ENCODE measurements around the gene LHFPL5. TPM values are rescaled to one million over a fixed set of nuclear protein-coding genes. Genes with fewer than 3 reads are reported as not detected.

The LHFPL5 gene
- total and polyA plus RNA-seq, 2 of the 8 experiments (the other 6 are each of a cell fraction or from before 2014, with no cell fraction given) = 0.03 TPM; not detected in 1

GRCh38 chr6:35795453-35796071, 9.6 kb upstream of the LHFPL5 start (continued):
- no peak for TF ChIP-seq ATF3 (IDR thresholded peaks at IDR 0.05; ENCODE audit: insufficient read depth, low read depth, low read length)
- no peak for TF ChIP-seq ASH2L (IDR thresholded peaks at IDR 0.05; ENCODE audit: low read length)
- TF ChIP-seq MAX (IDR thresholded peaks at IDR 0.05) = no peak

Data from H1 (cell line).